Activated CD8-positive, alpha-beta T cell treated with anti-CD3 and anti-CD28 coated beads for 36 hours (primary cell): Measurements from ENCODE around the gene CMTR2. TPM values are rescaled to one million over a fixed set of nuclear protein-coding genes. Genes with fewer than 3 reads are reported as not detected.

ENCODE experiments used
- ATAC-seq: fragments of 200-7000 bp; cut with Tn5 transposase; one replicate; pipeline ENCODE4 v1.10.0; 2021; ENCODE audit warnings: mild to moderate bottlenecking, moderate library complexity
- CTCF ChIA-PET: fragments of 350-600 bp; sonication (Branson Sonifier 250); formaldehyde crosslinking; loops from one replicate; lab custom pipeline; 2021; ENCODE audit warnings: antibody characterized with exemption; lab: Charles Lee
- POLR2A ChIA-PET: fragments of 350-600 bp; sonication (Branson Sonifier 250); formaldehyde crosslinking; loops from one replicate; lab custom pipeline; 2021; ENCODE audit warnings: antibody characterized with exemption; lab: Charles Lee
- DNase-seq: peaks from one replicate; pipeline ENCODE4 v3.0.0-alpha.2; 2020
- H3K27ac Mint-ChIP-seq: one replicate; pipeline ENCODE4 v1.8.0; 2021; ENCODE audit warnings: mild to moderate bottlenecking, mixed read lengths
- H3K27me3 Mint-ChIP-seq: one replicate; pipeline ENCODE4 v1.8.0; 2021; ENCODE audit warnings: mixed read lengths
- H3K36me3 Mint-ChIP-seq: one replicate; pipeline ENCODE4 v1.8.0; 2021; ENCODE audit warnings: low read depth, mixed read lengths
- H3K4me1 Mint-ChIP-seq: one replicate; pipeline ENCODE4 v1.8.0; 2021; ENCODE audit warnings: low read depth, mixed read lengths
- H3K4me3 Mint-ChIP-seq: one replicate; pipeline ENCODE4 v1.8.0; 2021; ENCODE audit warnings: mild to moderate bottlenecking, moderate library complexity, mixed read lengths
- H3K9me3 Mint-ChIP-seq: one replicate; pipeline ENCODE4 v1.8.0; 2021; ENCODE audit warnings: mixed read lengths
- intact Hi-C: fragments of 100-400 bp; cut with micrococcal nuclease; formaldehyde crosslinking; loops from one replicate; pipeline ENCODE4 v1.10.0; 2022
- total RNA-seq, 2 experiments: library from RNA; stranded (reverse); gene quantifications; one replicate each; pipeline ENCODE4 v1.2.3, GENCODE V29; 2021
- TF ChIP-seq, protein P1 (sequence below): fragments of 200-600 bp; IDR thresholded peaks from one replicate; pipeline ENCODE4 v1.8.0; 2022; ENCODE audit warnings: antibody characterized with exemption, mild to moderate bottlenecking

Gene CMTR2
- total RNA-seq, 2 experiments from 2014 or later: 16.6 to 19.3 TPM

DNA sequence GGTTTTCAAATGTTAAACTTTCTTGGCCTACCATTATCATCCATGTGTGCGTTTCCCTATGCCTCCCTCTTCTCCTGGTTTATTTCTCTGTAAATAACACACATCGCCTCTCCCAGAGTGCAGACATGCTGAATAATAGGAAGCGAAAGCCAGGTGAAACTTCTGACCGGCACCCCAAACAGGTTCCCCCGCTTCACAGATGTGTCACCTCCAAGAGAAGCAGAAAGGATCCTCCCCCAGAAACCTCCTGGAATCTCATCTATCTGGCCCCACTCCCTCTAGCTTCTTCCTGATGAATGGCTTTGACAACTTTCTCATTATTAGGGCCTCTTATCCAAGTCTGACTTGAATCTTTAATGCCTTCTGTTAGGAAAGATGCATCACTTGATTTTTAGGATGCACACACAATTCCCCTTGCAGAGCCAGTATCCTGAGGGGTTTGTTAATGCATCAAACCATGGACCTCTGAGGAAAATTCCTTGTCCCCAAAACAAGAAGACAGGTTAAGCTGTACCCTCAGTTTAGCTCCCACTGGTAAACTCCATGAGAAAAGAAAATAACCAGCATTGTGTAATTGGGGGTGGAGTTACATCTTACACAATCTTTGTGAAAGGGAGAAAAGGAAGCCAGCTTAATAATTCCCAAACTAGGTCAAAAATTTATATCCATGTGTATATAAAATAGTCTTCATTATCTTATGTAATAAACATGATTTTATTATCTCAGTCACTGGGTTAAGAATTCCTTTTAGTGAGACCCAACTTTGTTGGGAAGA, 38.6 kb downstream of the CMTR2 start:
- no peak for ATAC-seq
- intact Hi-C loops: no loop called here
- Mint-ChIP-seq H3K27me3 (no peaks in the 10 kb centered on the region), H3K36me3 (no peaks in the 10 kb centered on the region), H3K4me3 (no peak overlapping the region), H3K27ac (no peak overlapping the region), H3K4me1 (peaks cover 6% of the 10 kb centered on the region), H3K9me3 (no peaks in the 10 kb centered on the region)
- POLR2A ChIA-PET: no interaction called here
- TF ChIP-seq, protein P1, sequence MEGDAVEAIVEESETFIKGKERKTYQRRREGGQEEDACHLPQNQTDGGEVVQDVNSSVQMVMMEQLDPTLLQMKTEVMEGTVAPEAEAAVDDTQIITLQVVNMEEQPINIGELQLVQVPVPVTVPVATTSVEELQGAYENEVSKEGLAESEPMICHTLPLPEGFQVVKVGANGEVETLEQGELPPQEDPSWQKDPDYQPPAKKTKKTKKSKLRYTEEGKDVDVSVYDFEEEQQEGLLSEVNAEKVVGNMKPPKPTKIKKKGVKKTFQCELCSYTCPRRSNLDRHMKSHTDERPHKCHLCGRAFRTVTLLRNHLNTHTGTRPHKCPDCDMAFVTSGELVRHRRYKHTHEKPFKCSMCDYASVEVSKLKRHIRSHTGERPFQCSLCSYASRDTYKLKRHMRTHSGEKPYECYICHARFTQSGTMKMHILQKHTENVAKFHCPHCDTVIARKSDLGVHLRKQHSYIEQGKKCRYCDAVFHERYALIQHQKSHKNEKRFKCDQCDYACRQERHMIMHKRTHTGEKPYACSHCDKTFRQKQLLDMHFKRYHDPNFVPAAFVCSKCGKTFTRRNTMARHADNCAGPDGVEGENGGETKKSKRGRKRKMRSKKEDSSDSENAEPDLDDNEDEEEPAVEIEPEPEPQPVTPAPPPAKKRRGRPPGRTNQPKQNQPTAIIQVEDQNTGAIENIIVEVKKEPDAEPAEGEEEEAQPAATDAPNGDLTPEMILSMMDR: no peak
- DNase-seq: no peak
- CTCF ChIA-PET: interaction anchor here (3.7 kb wide), 1 partner anchor 60 kb away, joined by 24 read pairs; no protein-coding TSS in a partner anchor

DNA sequence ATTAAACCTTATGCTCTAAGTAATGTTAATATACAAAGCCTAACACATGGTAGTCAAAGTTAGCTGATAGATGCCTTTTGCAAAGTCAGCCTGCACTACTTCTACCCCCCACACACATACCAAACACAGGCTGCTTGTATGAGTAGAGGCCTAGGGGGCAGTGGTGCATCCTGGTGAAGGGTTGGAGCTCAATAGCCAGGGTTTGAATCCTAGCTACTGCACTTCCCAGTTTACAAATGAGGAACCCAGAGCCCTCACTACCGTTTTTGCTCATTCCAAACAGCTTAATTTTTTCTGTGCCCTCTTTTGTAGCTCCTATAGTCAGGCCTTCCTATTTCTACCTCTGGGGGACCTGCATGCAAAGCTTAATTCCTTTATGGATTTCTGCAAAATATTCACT, 39.8 kb downstream of the CMTR2 start:
- POLR2A ChIA-PET: no interaction called here
- H3K27me3 Mint-ChIP-seq: no peaks in the 10 kb centered on the region
- ATAC-seq: no peak
- TF ChIP-seq, protein P1: no peak
- no peaks in the 10 kb centered on the region for H3K36me3 Mint-ChIP-seq
- H3K4me3 Mint-ChIP-seq: no peak overlapping the region
- intact Hi-C loops: no loop called here
- CTCF ChIA-PET: interaction anchor here (0.7 to 3.7 kb wide), 5 partner anchors 8 to 118 kb away, joined by 3 to 24 read pairs (median 3); no protein-coding TSS in a partner anchor
- no peak for DNase-seq
- no peaks in the 10 kb centered on the region for H3K4me1 Mint-ChIP-seq
- H3K27ac Mint-ChIP-seq: no peak overlapping the region
- no peaks in the 10 kb centered on the region for H3K9me3 Mint-ChIP-seq

DNA sequence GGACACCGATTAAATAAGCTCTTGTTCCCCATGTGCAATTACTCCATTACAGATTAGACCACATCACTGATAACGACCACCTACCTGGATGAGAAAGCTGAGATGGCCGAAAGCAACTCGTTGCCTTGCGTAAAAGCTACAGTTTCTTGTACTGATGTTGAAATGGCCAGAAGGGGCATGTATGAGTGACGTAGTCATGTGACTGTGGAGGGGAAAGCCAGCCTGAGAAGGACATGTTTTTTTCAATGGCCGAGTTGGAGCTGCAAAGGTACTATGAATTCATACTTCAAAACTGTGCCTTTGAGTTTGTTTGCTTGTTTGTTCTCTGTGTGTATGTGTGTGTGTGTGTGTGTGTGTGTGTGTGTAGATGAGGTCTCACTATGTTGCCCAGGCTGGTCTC, 41.7 kb downstream of the CMTR2 start:
- no peak for ATAC-seq
- ChIA-PET POLR2A (no interaction called here), CTCF (interaction anchor here (1.7 kb wide), 1 partner anchor 64 kb away, joined by 4 read pairs; no protein-coding TSS in a partner anchor)
- no peak for DNase-seq
- Mint-ChIP-seq H3K4me3 (no peak overlapping the region), H3K36me3 (no peaks in the 10 kb centered on the region), H3K4me1 (no peaks in the 10 kb centered on the region), H3K27ac (no peak overlapping the region), H3K27me3 (no peaks in the 10 kb centered on the region), H3K9me3 (no peaks in the 10 kb centered on the region)
- intact Hi-C loops: no loop called here
- TF ChIP-seq, protein P1: no peak

DNA sequence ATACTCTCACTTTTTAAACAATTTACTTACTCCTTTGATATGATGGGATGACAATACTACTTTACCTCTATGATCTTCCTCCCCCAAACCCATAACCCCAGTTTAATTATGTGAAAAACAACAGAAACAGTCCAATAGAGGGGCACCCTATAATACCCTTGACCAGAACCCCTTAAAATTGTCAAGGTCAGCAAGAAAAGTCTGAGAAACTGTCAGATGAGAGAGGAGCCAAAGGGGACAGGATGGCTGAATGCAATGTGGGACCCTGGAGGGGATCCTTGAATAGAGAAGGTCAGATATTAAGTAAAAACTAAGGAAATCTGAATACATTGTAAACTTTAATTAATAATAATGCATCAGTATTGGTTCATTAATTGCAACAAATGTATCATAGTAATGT, 42.9 kb downstream of the CMTR2 start:
- Mint-ChIP-seq H3K27me3 (no peaks in the 10 kb centered on the region), H3K36me3 (no peaks in the 10 kb centered on the region), H3K4me3 (no peak overlapping the region), H3K9me3 (no peaks in the 10 kb centered on the region), H3K27ac (no peak overlapping the region), H3K4me1 (no peaks in the 10 kb centered on the region)
- intact Hi-C loops: no loop called here
- TF ChIP-seq, protein P1: no peak
- DNase-seq: no peak
- no peak for ATAC-seq
- POLR2A ChIA-PET: no interaction called here
- CTCF ChIA-PET: no interaction called here

DNA sequence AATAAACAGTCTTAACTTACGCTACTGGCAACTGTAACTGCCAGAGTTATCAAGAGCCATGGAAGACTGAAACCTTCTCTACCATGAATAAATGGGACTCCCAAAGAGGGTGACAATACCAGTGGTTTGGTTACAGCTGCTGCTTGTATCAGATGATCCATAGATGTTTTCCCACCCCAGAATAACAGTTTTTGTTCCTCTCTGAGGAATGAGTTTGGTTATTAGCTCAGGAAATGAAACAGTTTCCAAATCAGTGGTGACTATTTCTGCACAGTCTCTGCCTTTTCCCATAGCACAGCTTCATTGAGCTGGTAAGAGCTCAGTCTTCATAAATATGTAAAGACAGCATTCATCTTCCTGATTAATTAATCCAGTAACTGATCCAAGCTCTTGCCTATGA, 44.7 kb downstream of the CMTR2 start:
- DNase-seq: no peak
- Mint-ChIP-seq H3K4me3 (no peak overlapping the region), H3K36me3 (no peaks in the 10 kb centered on the region), H3K4me1 (no peaks in the 10 kb centered on the region), H3K27ac (no peak overlapping the region), H3K9me3 (no peaks in the 10 kb centered on the region), H3K27me3 (no peaks in the 10 kb centered on the region)
- intact Hi-C loops: no loop called here
- TF ChIP-seq, protein P1: no peak
- ChIA-PET CTCF (no interaction called here), POLR2A (no interaction called here)
- ATAC-seq: no peak
